ENCODE measurements around the gene PGAP3.

DNA sequence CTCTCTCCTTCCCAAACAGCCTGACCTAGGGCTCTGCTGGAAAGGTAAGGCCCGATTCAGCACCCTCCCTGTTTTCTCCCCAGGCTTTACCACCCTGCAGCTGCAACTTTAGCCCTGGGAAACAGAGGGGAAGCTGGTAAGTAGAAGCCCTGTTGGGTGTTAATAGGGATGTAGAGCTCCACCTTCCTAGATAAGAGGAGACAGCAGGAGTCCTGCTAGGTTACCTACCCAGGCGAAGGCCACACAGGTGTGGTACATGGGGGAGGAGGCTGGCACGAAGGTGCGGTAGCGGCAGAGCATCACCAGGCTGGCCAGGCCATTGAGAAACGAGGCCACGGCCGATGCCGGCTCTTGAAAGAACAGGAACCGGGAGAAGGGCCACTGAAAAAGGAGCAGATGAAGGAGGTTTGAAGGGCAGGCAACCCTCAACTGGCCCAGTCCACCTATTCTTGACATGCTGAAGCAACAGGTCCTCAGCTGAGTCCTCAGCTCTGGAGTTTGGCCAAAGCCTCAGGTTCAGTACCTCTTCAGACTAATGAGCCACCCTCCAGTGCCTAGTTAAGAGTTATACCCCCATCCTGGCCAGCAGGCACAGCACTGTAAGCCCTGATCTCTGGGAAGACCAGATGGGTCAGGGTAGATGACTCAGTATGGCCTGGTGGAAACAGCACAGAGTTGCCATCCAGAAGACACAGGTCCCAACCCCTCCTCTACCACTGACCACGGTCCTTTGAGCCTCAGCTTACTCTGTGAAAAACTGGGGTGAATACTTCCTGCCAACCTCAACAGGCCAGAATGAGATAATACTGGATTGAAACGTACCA, 3.3 kb downstream of the PGAP3 start:
- TF ChIP-seq, protein P1, sequence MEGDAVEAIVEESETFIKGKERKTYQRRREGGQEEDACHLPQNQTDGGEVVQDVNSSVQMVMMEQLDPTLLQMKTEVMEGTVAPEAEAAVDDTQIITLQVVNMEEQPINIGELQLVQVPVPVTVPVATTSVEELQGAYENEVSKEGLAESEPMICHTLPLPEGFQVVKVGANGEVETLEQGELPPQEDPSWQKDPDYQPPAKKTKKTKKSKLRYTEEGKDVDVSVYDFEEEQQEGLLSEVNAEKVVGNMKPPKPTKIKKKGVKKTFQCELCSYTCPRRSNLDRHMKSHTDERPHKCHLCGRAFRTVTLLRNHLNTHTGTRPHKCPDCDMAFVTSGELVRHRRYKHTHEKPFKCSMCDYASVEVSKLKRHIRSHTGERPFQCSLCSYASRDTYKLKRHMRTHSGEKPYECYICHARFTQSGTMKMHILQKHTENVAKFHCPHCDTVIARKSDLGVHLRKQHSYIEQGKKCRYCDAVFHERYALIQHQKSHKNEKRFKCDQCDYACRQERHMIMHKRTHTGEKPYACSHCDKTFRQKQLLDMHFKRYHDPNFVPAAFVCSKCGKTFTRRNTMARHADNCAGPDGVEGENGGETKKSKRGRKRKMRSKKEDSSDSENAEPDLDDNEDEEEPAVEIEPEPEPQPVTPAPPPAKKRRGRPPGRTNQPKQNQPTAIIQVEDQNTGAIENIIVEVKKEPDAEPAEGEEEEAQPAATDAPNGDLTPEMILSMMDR (IDR thresholded peaks at IDR 0.05; ENCODE audit: low read length) = no peak
- no peak for TF ChIP-seq EZH2 (optimal IDR thresholded peaks at IDR 0.05; ENCODE audit: low read depth, low read length)

All from MM.1S (cell line).